Endothelial cell of umbilical vein (primary cell): Measurements from ENCODE around the gene CENPP.

Experiments used
- EZH2 ChIP-seq: IDR thresholded peaks from 2 replicates; pipeline ENCODE4 v1.6.1; 2012; ENCODE audit warnings: borderline replicate concordance, low read depth, mild to moderate bottlenecking, moderate library complexity, low read length, inconsistent platforms; ENCODE audit not compliant: severe bottlenecking
- GATA2 ChIP-seq: IDR thresholded peaks from 2 replicates; pipeline ENCODE4 v1.7.0; 2011; ENCODE audit warnings: low read depth, mild to moderate bottlenecking, moderate library complexity, mixed read lengths, low read length; ENCODE audit not compliant: insufficient read length, insufficient read depth

DNA sequence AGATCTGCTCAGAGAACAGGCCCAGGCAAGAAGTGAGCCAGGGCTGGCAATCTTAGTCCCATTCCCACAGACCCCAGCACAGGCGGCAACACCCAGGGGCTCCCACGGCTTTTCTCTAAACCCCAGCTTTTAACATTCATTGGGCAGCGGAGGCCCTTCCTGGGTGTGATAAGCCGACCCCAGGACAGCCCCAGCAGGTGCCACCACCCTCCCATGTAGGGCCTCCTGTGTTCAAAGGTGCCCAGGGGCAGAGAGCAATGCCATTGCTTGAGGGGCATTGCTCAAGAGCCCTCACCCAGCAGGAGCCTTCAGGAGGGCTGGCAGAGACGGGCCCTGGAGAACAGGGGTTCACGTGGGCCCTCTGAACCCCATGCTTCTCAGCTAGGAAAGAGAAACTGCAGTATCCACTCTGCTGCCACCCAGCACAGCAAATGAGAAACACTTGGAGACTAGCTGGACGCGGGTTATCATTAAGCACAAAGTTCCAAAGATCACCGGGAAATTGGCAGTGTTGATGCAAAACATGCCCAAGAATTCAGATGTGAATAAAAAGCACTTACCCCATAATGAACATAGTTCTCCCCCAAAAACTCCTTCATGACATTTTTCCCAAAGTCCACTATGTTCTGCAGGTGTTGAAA, 330.3 kb downstream of the CENPP start:
- no peak for TF ChIP-seq EZH2
- no peak for TF ChIP-seq GATA2
